Measurements from ENCODE around the gene ARL4C. TPM values are rescaled to one million over a fixed set of nuclear protein-coding genes. Genes with fewer than 3 reads are reported as not detected.

Gene ARL4C
- total and polyA plus RNA-seq, 2 of the 8 experiments (the other 6 are each of a cell fraction or from before 2014, with no cell fraction given): 7.0 to 16.9 TPM

DNA sequence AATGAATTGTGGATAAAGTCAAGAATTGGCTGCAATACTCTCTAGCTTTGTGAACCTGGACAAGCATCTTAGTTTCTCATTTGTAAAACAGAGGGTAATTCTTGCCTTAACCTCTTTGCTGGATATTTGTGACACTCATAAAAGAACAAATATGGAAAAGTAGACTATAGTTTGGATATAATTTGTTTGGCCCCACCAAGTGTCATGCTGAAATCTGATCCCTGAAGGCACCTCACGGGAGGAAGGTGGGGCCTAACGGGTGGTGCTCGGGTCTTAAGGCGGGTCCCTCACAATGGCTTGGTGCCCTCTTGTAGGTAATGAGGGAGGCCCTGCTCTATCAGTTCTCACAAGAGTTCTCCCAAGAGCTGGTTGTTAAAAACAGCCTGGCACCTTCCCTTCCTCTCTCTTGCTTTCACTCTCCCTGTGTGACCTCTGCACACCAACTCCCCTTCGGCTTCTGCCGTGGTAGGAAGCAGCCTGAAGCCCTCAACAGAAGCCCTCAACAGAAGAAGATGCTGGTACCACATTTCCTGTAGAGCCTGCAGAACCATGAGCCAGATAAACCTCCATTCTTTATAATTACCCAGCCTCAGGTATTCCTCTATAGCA, 37.4 kb downstream of the ARL4C start:
- Histone ChIP-seq H2BK120ac (replicated peaks; ENCODE audit: low read depth, low read length) (no peak overlapping the region), H3K14ac (ENCODE audit: insufficient read length) (no peak overlapping the region), H3K23ac (ENCODE audit: insufficient read length) (no peak overlapping the region), H3K23me2 (ENCODE audit: low read depth, low read length) (no peaks in the 10 kb centered on the region), H2AK5ac (ENCODE audit: low read depth, low read length) (no peak overlapping the region), H4K5ac (ENCODE audit: insufficient read length, low read depth, low read length) (no peak overlapping the region), H3K79me2 (ENCODE audit: control insufficient read depth in 1 of 2, insufficient read depth in 2 of 2, low read length in 2 of 2) (no peaks in the 10 kb centered on the region), H4K20me1 (replicated peaks in 1 of 2; ENCODE audit: control insufficient read depth in 1 of 2, insufficient read depth in 2 of 2, low read length in 2 of 2) (no peaks in the 10 kb centered on the region), H2BK5ac (ENCODE audit: low read depth, low read length) (no peak overlapping the region), H3K79me1 (ENCODE audit: low read depth, low read length) (no peaks in the 10 kb centered on the region), H3K4me2 (ENCODE audit: insufficient read depth in 1 of 2, low read depth in 2 of 2, low read length in 2 of 2) (no peak overlapping the region), H2BK15ac (ENCODE audit: low read length) (no peak overlapping the region), H3K4me1 (replicated peaks in 1 of 4; ENCODE audit: control insufficient read depth in 3 of 4, insufficient read depth in 4 of 4, low read length in 3 of 4) (no peaks in the 10 kb centered on the region), H2BK20ac (ENCODE audit: low read length) (no peak overlapping the region), H3K27me3 (replicated peaks in 1 of 4; ENCODE audit: control insufficient read depth in 3 of 4, extremely low read depth in 1 of 4, insufficient read depth in 3 of 4, low read length in 3 of 4) (no peaks in the 10 kb centered on the region), H3K36me3 (ENCODE audit: control insufficient read depth in 2 of 4, insufficient read depth in 4 of 4, low read length in 3 of 4) (no peaks in the 10 kb centered on the region), H2BK12ac (ENCODE audit: low read depth, low read length) (no peak overlapping the region), H3K9me3 (ENCODE audit: insufficient read depth in 2 of 2, low read depth in 1 of 2, low read length in 1 of 2) (peaks cover 5% of the 10 kb centered on the region in 2 experiments; a peak in 1 of 4 replicates), H4K8ac (ENCODE audit: extremely low read depth, insufficient read depth, low read length) (no peak overlapping the region), H3K27ac (ENCODE audit: low read depth, low read length) (no peak overlapping the region), H3K9ac (replicated peaks in 1 of 4; ENCODE audit: extremely low read depth in 1 of 4, low read depth in 3 of 4, low read length in 3 of 4) (no peak overlapping the region), H3K4ac (replicated peaks; ENCODE audit: insufficient read length, low read depth, low read length) (no peak overlapping the region), H3K4me3 (ENCODE audit: extremely low read depth in 1 of 4, insufficient read depth in 2 of 4, low read depth in 3 of 4, low read length in 4 of 4) (no peak overlapping the region), H4K91ac (replicated peaks; ENCODE audit: insufficient read length, low read length) (no peak overlapping the region), H3K18ac (ENCODE audit: extremely low read depth, low read length) (no peak overlapping the region), H3K56ac (replicated peaks; ENCODE audit: insufficient read length, low read depth, low read length) (no peak overlapping the region), H2AFZ (ENCODE audit: low read length) (no peak overlapping the region)
- FAIRE-seq (no peak), DNase-seq (ENCODE audit: low read depth in 1 of 2, low spot score in 2 of 2) (no peak)
- TF ChIP-seq HDAC2 (IDR thresholded peaks at IDR 0.05; ENCODE audit: borderline replicate concordance in 1 of 2, low read depth in 2 of 2, low read length in 2 of 2): no peak
- TF ChIP-seq SP2 (IDR thresholded peaks at IDR 0.05; ENCODE audit: low read length): no peak
- no peak for TF ChIP-seq SP4 (IDR thresholded peaks at IDR 0.05; ENCODE audit: low read length)
- no peak for TF ChIP-seq POU5F1 (IDR thresholded peaks at IDR 0.05; ENCODE audit: low read depth, low read length)
- no peak for TF ChIP-seq MAFK (IDR thresholded peaks at IDR 0.05; ENCODE audit: low read depth, low read length)
- TF ChIP-seq, protein P1, sequence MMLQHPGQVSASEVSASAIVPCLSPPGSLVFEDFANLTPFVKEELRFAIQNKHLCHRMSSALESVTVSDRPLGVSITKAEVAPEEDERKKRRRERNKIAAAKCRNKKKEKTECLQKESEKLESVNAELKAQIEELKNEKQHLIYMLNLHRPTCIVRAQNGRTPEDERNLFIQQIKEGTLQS (IDR thresholded peaks at IDR 0.05; ENCODE audit: insufficient read depth, low read depth, low read length): no peak
- TF ChIP-seq BCL11A (IDR thresholded peaks at IDR 0.05; ENCODE audit: low read depth in 2 of 2, low read length in 2 of 2): no peak
- TF ChIP-seq JUN (IDR thresholded peaks at IDR 0.05; ENCODE audit: low read depth, low read length): no peak
- TF ChIP-seq YY1 (IDR thresholded peaks at IDR 0.05; ENCODE audit: low read depth, low read length): no peak
- TF ChIP-seq CTBP2 (IDR thresholded peaks at IDR 0.05; ENCODE audit: borderline replicate concordance, insufficient read depth, insufficient read length, low read length): no peak
- TF ChIP-seq TAF1 (IDR thresholded peaks at IDR 0.05; ENCODE audit: low read depth, low read length): no peak
- ChIA-PET CTCF (ENCODE audit: partially characterized antibody) (interaction anchor here (1.2 kb wide), 1 partner anchor 166 kb away, joined by 3 read pairs; no protein-coding TSS in a partner anchor), POLR2A (ENCODE audit: partially characterized antibody) (interaction anchor here (1.0 kb wide), 1 partner anchor 10 kb away, joined by 3 read pairs; no protein-coding TSS in a partner anchor)
- WGBS, 2 experiments (ENCODE audit: extremely low coverage in 1 of 2, insufficient coverage in 1 of 2, insufficient read length in 1 of 2, insufficient replicate concordance in 2 of 2, low coverage in 1 of 2, low lambda C conversion rate in 2 of 2, missing lambda C conversion rate in 1 of 2): 83% methylated on average over 6 of the region's 6 CpGs; no CpG with 5 or more reads in 1 of the 2 experiments
